SIG-M5 (cell line): Measurements from ENCODE around the gene PSMC4.
"Not testable (repeated sequence)": the region's sequence is repeated elsewhere in the genome, so short reads cannot be mapped to it uniquely, and the experiment has no call there.

ENCODE experiments used
- DNase-seq: peaks from one replicate; lab custom pipeline; 2025; lab: John Stamatoyannopoulos, UW

PSMC4 gene

DNA sequence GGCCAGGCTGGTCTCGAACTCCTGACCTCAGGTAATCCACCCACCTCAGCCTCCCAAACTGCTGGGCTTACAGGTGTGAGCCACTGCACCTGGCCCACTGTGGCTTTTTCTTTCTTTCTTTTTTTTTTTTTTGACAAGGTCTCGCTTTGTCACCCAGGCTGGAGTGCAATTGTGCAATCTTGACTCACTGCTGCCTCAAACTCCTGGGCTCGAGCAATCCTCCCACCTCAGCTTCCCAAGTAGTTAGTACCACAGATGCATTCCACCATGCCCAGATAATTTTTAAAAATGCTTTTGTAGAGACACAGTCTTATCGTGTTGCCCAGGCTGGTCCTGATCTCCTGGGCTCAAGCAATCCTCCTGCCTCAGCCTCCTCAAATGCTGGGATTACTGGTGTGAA is 24.4 kb upstream of the PSMC4 start:
- no peak for DNase-seq

DNA sequence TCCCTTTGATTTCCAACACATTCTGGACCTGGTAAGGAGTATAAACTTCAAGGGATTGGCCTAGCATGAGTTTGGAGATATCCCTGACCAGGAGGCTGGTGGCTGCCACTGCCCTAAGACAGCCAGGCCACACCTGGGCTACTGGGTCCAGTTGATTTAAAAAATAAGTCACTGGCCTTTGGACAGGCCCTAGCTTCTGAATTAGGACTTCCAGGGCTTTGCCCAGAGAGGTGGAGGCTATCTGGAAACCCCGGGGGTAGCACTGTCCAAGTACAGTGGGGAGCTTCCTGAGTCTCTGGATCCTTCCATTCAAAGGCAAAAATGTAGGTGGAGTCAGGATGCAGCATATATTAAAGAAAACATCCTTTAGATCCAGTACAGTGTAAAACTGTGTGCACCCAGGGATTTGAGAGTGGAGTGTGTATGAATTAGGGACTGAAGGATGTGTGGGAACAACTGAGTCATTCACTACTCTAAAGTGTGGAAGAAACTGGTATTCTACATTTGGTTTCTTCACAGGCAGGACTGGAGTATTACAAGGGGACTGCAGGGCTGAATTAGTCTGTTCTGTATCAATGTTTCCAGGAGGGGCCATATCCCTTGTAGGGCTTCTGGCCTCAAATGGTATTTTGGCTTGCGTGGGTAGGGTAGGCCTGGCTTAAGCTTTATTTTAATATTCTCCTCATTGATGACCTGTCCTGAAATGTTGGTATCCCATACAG is 21.8 kb upstream of the PSMC4 start:
- DNase-seq, result no peak

GRCh38 chr19:39951065-39951650 is 19.8 kb upstream of the PSMC4 start:
- no peak for DNase-seq

GRCh38 chr19:39951686-39952085 is 19.3 kb upstream of the PSMC4 start:
- DNase-seq, result no peak

DNA sequence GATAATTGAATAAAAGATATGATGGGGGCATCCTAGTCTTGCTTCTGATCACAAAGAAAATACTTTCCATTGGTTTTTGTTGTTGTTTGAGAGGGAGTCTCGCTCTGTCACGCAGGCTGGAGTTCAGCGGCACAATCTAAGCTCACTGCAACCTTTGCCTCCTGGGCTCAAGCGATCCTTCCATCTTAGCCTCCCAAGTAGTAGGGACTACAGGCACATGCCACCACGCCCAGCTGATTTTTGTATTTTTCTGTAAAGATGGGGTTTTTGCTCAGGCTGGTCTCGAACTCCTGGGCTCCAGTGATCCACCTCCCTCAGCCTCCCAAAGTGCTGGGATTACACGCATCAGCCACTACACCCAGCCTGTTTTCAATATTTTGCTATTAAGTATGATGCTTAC is 17.1 kb upstream of the PSMC4 start:
- no peak for DNase-seq

DNA sequence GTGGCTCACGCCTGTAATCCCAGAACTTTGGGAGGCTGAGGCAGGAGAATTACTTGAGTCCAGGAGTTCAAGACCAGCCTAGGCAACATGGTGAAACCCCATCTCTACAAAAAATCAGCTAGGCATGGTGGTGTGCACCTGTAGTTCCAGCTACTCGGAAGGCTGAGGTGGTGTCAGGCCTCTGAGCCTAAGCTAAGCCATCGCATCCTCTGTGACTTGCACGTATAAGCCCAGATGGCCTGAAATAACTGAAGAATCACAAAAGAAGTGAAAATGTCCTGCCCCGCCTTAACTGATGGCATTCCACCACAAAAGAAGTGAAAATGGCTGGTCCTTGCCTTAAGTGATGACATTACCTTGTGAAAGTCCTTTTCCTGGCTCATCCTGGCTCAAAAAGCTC is 13.1 kb upstream of the PSMC4 start:
- not testable (repeated sequence) for DNase-seq

DNA sequence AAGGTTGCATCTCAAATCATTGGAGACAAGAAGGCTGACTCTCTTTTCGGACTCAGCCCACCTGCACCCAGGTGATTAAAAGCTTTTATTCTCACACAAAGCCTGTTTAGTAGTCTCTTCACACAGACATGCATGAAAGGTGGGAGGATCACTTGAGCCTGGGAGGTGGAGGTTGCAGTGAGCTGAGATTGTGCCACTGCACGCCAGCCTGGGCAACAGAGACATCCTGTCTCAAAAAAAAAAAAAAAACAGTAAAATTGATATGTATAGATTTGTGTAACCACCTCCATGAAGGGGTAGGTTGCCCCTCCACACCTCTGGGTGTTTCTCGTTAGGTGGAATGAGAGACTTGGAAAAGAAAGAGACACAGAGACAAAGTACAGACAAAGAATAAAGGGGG is 12.0 kb upstream of the PSMC4 start:
- not testable (repeated sequence) for DNase-seq

- DNase-seq, result not testable (repeated sequence)
Measured at GRCh38 chr19:39959407-39959806, 11.6 kb upstream of the PSMC4 start.

DNA sequence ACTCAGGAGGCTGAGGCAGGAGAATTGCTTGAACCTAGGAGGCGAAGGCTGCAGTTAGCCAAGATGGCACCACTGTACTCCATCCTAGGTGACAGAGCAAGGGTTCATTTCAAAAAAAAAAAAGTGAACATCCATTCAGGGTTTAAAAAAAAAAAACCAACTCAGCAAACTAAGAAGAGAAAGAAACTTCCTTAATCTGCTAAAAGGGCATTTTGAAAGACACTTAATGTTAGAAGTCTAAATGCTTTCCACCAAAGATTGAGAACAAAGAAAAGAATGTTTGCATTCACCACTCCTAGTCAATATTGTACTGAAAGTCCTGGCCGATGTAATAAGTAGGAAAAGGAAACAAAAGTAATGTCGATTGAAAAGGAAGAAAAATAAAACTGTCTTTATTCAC is 7.1 kb upstream of the PSMC4 start:
- DNase-seq, result no peak

GRCh38 chr19:39966617-39967016 is 4.3 kb upstream of the PSMC4 start:
- no peak for DNase-seq

GRCh38 chr19:39967561-39967960 is 3.4 kb upstream of the PSMC4 start:
- no peak for DNase-seq

DNA sequence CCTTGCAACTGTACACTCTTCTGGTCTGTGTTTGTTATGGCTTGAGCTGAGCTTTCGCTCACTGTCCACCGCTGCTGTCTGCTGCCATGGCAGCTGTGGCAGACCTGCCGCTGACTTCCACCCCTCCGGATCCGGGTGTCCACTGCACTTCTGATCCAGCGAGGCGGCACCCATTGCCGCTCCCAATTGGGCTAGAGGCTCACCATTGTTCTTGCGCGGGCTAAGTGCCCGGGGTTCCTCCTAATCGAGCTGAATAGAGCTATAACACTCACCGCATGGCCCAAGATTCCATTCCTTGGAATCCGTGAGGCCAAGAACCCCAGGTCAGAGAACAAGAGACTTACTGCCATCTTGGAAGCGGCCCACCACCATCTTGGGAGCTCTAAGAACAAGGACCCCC is 2.2 kb upstream of the PSMC4 start:
- no peak for DNase-seq

- no peak for DNase-seq
Measured at GRCh38 chr19:39969266-39969665, 1.7 kb upstream of the PSMC4 start.

DNA sequence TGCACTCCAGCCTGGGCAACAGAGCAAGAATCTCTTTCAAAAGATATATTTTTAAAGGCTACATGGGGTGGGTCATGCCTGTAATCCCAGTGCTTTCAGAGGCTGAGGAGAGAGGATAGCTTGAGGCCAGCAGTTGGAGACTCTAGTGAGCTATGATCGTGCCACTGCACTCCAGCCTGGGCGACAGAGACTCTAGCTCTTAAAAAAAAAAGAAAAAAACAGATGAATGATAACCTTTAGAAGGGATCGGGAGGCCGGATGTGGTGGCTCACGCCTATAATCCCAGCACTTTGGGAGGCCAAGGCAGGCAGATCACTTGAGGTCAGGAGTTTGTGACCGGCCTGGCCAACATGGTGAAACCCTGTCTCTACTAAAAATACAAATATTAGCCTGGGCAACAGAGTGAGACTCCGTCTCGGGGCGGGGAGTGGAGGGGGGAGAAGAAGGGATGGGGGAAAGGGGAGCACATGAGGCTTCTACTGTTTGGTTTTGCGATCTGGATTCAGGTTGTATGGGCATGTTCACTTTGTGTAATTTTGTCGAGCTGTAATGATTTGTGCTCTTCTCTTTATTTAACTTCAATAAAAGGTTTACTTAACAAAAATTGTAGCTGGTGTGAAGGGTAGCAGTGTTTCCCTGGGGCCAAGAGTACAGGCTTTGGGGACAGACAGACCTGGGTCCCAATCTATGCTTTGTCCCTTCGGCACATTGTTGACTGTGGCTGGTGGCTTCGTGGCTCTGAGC is 1.1 kb upstream of the PSMC4 start:
- no peak for DNase-seq

GRCh38 chr19:39970425-39970674 is 615 bp upstream of the PSMC4 start:
- no peak for DNase-seq

DNA sequence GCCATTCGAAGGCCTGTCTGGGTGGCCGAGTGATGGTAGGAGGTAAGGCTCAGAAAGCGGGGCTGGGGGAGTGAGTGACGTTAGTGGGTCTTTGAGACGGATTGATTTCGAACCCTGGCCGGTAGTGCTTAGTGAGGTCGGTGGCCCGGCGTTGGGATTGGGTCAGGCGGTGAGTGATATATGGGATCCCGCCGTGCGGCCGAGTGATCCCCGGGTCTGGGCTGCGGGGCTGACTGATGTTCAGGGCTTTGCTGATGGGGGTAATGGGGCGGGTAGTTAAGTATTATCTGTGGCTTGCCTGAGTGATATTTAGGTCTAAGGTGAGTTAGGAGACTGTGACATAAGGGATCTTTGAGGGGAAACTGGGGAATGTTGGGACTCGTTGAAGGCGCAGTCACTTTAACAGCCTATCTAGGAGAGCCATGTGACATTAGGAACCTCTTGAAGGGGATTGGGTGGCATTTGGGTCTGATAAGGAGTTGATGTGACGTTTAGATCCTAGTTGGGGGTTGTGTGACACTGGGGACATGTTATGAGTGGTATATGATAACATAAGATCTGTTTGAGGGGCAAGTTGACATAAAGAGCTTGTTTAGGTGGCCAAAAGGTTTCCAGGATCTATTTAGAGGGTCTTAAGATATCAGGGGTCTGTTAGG is 543 bp downstream of the PSMC4 start:
- DNase-seq, result no peak

DNA sequence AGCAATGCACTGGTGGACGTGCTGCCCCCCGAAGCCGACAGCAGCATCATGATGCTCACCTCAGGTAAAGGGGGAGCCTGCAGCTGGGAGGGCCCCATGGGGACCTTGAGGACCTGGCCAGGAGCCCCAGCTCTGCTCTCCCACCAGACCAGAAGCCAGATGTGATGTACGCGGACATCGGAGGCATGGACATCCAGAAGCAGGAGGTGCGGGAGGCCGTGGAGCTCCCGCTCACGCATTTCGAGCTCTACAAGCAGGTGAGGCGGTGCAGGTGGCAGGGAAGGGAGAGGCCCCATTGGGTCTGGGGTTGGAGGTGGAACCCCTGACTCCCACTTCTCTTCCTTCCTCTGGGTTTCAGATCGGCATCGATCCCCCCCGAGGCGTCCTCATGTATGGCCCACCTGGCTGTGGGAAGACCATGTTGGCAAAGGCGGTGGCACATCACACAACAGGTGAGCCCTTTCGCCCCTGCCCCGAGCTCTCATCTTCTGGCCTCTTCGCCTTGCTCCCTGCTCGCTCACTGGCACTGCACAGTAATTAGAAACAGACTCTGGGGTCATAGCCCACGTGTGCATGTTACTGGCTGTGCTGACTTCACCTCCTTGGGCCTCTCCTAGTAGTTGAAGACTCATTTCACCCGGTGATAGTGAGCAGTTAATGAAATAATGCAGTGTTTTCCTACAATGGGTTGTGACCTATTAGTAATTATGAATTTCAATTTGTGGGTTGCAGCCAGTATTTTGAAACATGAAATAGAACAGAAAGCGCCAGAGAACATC is 3.6 kb downstream of the PSMC4 start:
- no peak for DNase-seq

DNA sequence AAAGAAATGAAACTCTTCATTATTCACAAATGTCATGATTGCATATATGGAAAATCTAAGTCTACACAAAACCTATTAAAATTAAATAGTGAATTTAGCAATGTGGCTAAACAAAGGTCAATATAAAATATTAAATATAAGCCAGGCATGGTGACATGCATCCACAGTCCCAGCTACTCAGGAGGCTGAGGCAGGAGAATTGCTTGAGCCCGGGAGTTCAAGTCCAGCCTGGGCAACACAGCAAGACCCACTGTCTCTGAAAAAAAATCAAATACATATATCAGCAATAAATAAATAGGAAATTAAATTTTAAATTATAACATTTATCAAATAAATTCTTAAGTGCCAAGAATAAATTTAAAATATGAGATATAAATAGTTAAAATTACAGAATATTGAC is 11.9 kb downstream of the PSMC4 start:
- no peak for DNase-seq

- no peak for DNase-seq
Measured at GRCh38 chr19:39983695-39984300, 12.8 kb downstream of the PSMC4 start.

DNA sequence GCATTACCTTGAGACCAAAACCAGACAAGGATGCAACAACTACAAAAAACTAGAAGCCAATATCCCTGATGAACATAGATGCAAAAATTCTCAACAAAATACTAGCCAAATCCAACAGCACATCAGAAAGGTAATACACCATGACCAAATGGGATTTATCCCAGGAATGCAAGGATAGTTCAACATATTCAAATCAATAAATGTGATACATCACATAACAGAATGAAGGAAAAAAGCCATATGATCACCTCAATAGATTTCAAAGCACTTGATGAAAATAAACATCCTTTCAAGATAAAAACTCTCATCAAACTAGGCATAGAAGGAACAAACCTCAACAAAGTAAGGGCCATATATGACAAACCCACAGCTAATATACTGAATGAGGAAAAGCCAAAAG is 15.7 kb downstream of the PSMC4 start:
- DNase-seq, result no peak

DNA sequence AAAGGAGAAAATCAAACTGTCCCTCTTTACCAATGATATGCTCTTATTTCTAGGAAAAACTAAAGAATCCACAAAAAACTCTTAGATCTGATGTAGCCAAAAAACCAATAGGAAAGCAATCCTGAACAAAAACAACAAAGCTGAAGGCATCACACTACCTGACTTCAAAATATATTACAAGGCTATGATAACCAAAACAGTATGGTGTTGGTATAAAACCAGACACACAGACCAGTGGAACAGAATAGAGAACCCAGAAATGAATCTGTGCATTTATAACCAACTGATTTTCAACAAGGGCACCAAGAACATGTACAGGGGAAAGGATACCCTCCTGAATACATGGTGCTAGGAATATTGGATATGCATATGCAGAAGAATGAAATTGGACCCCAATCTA is 16.2 kb downstream of the PSMC4 start:
- no peak for DNase-seq

- DNase-seq, result no peak
Measured at GRCh38 chr19:39987596-39987995, 16.6 kb downstream of the PSMC4 start.
